Measurements from ENCODE around the gene XRCC1.

The XRCC1 gene

GRCh38 chr19:43612374-43612773, 37.0 kb upstream of the XRCC1 start:
- POLR2A ChIA-PET, result no interaction called here
- TF ChIP-seq, protein P1, sequence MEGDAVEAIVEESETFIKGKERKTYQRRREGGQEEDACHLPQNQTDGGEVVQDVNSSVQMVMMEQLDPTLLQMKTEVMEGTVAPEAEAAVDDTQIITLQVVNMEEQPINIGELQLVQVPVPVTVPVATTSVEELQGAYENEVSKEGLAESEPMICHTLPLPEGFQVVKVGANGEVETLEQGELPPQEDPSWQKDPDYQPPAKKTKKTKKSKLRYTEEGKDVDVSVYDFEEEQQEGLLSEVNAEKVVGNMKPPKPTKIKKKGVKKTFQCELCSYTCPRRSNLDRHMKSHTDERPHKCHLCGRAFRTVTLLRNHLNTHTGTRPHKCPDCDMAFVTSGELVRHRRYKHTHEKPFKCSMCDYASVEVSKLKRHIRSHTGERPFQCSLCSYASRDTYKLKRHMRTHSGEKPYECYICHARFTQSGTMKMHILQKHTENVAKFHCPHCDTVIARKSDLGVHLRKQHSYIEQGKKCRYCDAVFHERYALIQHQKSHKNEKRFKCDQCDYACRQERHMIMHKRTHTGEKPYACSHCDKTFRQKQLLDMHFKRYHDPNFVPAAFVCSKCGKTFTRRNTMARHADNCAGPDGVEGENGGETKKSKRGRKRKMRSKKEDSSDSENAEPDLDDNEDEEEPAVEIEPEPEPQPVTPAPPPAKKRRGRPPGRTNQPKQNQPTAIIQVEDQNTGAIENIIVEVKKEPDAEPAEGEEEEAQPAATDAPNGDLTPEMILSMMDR (IDR thresholded peaks at IDR 0.05; ENCODE audit: control extremely low read depth, extremely low read depth, low read depth, missing control alignments), result no peak
- CTCF ChIA-PET, result no interaction called here
- no peak for DNase-seq (ENCODE audit: extremely low spot score)

- CTCF ChIA-PET, result interaction anchor here (1.4 kb wide), 1 partner anchor 12 kb away, joined by 3 read pairs; no protein-coding TSS in a partner anchor
- DNase-seq (ENCODE audit: extremely low spot score), result no peak
- POLR2A ChIA-PET, result interaction anchor here (0.7 kb wide), 1 partner anchor 86 kb away, joined by 3 read pairs; no protein-coding TSS in a partner anchor
Measured at GRCh38 chr19:43611788-43612187, 36.5 kb upstream of the XRCC1 start, which contains the start of gene SRRM5. Gene SRRM5 (plus strand): TSS chr19:43612088. CDS start chr19:43612122, 34 bp downstream.

DNA sequence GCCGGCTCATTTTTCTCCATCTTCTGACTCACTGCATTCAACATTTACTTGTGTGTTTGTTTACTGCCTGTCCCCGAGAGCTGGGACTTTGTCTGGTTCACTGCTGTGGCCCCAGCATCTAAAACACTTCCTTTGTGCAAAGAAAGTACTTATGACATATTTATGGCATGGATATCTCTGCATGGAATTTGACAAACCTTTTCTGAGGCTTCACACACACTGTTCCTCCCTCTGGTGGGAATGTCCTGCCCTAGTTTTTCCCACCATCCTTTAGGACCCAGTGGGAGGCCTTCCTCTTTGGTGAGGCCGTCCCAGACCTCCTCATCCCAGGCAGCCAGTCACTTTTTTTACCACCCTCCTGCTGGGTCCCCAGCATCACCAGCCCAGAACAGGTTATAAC, 35.2 kb upstream of the XRCC1 start:
- POLR2A ChIA-PET, result interaction anchor here (0.5 kb wide), 1 partner anchor 42 kb away, joined by 3 read pairs; no protein-coding TSS in a partner anchor
- no peak for DNase-seq (ENCODE audit: extremely low spot score)
- CTCF ChIA-PET, result interaction anchor here (0.9 to 1.4 kb wide), 2 partner anchors 10 to 50 kb away, joined by 3 read pairs; no protein-coding TSS in a partner anchor
- TF ChIP-seq, protein P1 (IDR thresholded peaks at IDR 0.05; ENCODE audit: control extremely low read depth, extremely low read depth, low read depth, missing control alignments), result no peak

More at GRCh38 chr19:43611788-43612187, 36.5 kb upstream of the XRCC1 start, which contains the start of gene SRRM5:
- TF ChIP-seq, protein P1 (IDR thresholded peaks at IDR 0.05; ENCODE audit: control extremely low read depth, extremely low read depth, low read depth, missing control alignments), result no peak

DNA sequence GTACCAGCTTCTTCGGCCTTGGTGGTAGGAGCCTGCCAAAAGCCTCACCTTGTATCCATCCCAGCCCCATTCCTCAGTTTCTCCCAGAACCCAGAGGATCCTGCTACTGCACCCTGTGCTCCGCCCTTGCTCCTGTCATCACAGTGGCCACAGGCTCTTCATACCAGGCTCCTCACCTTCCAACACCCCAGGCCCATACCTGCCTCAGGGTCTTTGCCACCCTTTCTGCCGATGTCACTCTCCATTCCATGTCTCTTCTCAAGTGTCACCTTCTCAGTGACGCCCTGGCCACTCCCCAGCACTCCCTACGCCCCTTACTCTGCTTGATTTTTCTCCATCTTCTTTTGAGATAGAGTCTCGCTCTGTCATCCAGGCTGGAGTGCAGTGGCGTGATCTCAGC, 34.5 kb upstream of the XRCC1 start:
- ChIA-PET POLR2A (no interaction called here), CTCF (interaction anchor here (0.9 kb wide), 1 partner anchor 49 kb away, joined by 3 read pairs; no protein-coding TSS in a partner anchor)
- DNase-seq (ENCODE audit: extremely low spot score), result no peak
- TF ChIP-seq, protein P1 (IDR thresholded peaks at IDR 0.05; ENCODE audit: control extremely low read depth, extremely low read depth, low read depth, missing control alignments), result no peak

- CTCF ChIA-PET, result interaction anchor here (1.6 to 3.0 kb wide), 2 partner anchors 13 to 161 kb away, joined by 4 to 8 read pairs; no protein-coding TSS in a partner anchor
- POLR2A ChIA-PET, result interaction anchor here (0.6 to 1.3 kb wide), 3 partner anchors 11 to 144 kb away, joined by 3 to 7 read pairs (median 5); partner anchors contain the start of genes IRGQ and ZNF576
- DNase-seq (ENCODE audit: extremely low spot score), result no peak
- TF ChIP-seq, protein P1 (IDR thresholded peaks at IDR 0.05; ENCODE audit: control extremely low read depth, extremely low read depth, low read depth, missing control alignments), result no peak
Measured at GRCh38 chr19:43607238-43608205, 32.2 kb upstream of the XRCC1 start.

GRCh38 chr19:43606569-43607229, 31.4 kb upstream of the XRCC1 start:
- TF ChIP-seq, protein P1 (IDR thresholded peaks at IDR 0.05; ENCODE audit: control extremely low read depth, extremely low read depth, low read depth, missing control alignments), result no peak
- DNase-seq (ENCODE audit: extremely low spot score), result no peak
- ChIA-PET POLR2A (interaction anchor here (1.1 to 1.3 kb wide), 2 partner anchors 10 to 143 kb away, joined by 3 to 7 read pairs; partner anchors contain the start of genes IRGQ and ZNF576), CTCF (interaction anchor here (1.1 to 3.0 kb wide), 4 partner anchors 10 to 160 kb away, joined by 4 to 8 read pairs (median 4); partner anchors contain the start of gene ZNF576)
